Loucy (cell line): ENCODE data around the gene NXF2.

Experiments used
- H2AFZ ChIP-seq: fragments of 200-600 bp; sonication (generic); 2 replicates; pipeline ENCODE4 v1.6.0; 2016; ENCODE audit warnings: antibody characterized with exemption, mild to moderate bottlenecking, low read length, moderate library complexity
- H3F3A ChIP-seq: fragments of 200-600 bp; 2 replicates; pipeline ENCODE4 v1.6.0; 2016; ENCODE audit warnings: antibody characterized with exemption, low read depth, mild to moderate bottlenecking
- H3K27me3 ChIP-seq: fragments of 200-600 bp; sonication (generic); 2 replicates; pipeline ENCODE4 v1.6.1; 2014; ENCODE audit warnings: low read length, mild to moderate bottlenecking; ENCODE audit not compliant: insufficient read depth, poor library complexity, severe bottlenecking
- H3K36me3 ChIP-seq: fragments of 200-600 bp; sonication (generic); 2 replicates; pipeline ENCODE4 v1.6.1; 2016; ENCODE audit warnings: low read length; ENCODE audit not compliant: insufficient read depth
- H3K4me1 ChIP-seq: fragments of 200-600 bp; sonication (generic); 2 replicates; pipeline ENCODE4 v1.5.1; 2014; ENCODE audit warnings: low read length, mild to moderate bottlenecking; ENCODE audit not compliant: insufficient read depth, poor library complexity, severe bottlenecking
- H3K4me2 ChIP-seq: fragments of 200-600 bp; sonication (generic); 2 replicates; pipeline ENCODE4 v1.6.0; 2014; ENCODE audit warnings: antibody characterized with exemption, low read length, low read depth, mild to moderate bottlenecking; ENCODE audit not compliant: poor library complexity, severe bottlenecking
- H3K4me3 ChIP-seq: fragments of 200-600 bp; sonication (generic); 2 replicates; pipeline ENCODE4 v1.5.1; 2014; ENCODE audit warnings: low read length, mild to moderate bottlenecking, mixed read lengths; ENCODE audit not compliant: poor library complexity, severe bottlenecking
- H3K79me2 ChIP-seq: fragments of 200-600 bp; sonication (generic); 2 replicates; pipeline ENCODE4 v1.6.1; 2014; ENCODE audit warnings: low read length; ENCODE audit not compliant: insufficient read depth
- H3K9ac ChIP-seq: fragments of 200-600 bp; sonication (generic); 2 replicates; pipeline ENCODE4 v1.6.0; 2014; ENCODE audit warnings: mild to moderate bottlenecking, low read depth, low read length, moderate library complexity; ENCODE audit not compliant: poor library complexity, severe bottlenecking
- H3K9me2 ChIP-seq: fragments of 200-600 bp; sonication (generic); replicated peaks from 2 replicates; pipeline ENCODE4 v1.6.1; 2016; ENCODE audit warnings: low read depth, low read length, mixed read lengths
- H3K9me3 ChIP-seq: fragments of 200-600 bp; sonication (generic); 2 replicates; pipeline ENCODE4 v1.6.1; 2014; ENCODE audit warnings: mild to moderate bottlenecking, antibody characterized with exemption, low read length, low read depth; ENCODE audit not compliant: insufficient read depth
- H4K20me1 ChIP-seq: fragments of 200-600 bp; sonication (generic); 2 replicates; pipeline ENCODE4 v1.6.0; 2014; ENCODE audit warnings: antibody characterized with exemption, low read length, mild to moderate bottlenecking; ENCODE audit not compliant: insufficient read depth, poor library complexity, severe bottlenecking
- EZH2phosphoT487 ChIP-seq: fragments of 200-600 bp; IDR thresholded peaks from 2 replicates; pipeline ENCODE4 v1.6.1; 2018; ENCODE audit warnings: antibody characterized with exemption, mild to moderate bottlenecking, moderate library complexity, borderline replicate concordance
- TF ChIP-seq, protein P1 (sequence below): fragments of 200-600 bp; sonication (generic); conservative IDR thresholded peaks from 2 replicates; pipeline ENCODE4 v1.5.1; 2014; ENCODE audit warnings: mild to moderate bottlenecking, antibody characterized with exemption, low read length

The NXF2 gene

DNA sequence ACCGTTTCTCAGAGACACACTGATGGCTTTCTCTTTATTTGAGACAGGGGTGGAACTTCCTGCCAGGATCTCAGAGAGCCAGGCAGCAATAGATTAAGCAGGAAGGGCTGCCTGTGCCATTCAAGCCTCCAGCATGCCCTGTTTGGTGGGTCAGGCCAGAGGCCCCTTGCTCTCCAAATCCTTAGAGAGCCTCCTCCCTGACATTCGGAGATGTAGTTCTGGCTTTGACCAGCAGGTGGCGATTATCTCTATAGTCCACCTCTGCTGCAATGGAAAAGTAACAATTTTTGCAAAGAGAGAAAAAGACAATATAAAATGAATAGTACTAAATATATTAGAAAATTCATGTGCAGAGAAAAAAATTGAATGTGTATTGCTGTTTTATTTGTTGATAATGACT, 98.9 kb downstream of the NXF2 start:
- no peak overlapping the region for H3K4me3 ChIP-seq
- no peaks in the 10 kb centered on the region for H3K9me2 ChIP-seq
- H3K4me2 ChIP-seq = no peak overlapping the region
- TF ChIP-seq, protein P1, sequence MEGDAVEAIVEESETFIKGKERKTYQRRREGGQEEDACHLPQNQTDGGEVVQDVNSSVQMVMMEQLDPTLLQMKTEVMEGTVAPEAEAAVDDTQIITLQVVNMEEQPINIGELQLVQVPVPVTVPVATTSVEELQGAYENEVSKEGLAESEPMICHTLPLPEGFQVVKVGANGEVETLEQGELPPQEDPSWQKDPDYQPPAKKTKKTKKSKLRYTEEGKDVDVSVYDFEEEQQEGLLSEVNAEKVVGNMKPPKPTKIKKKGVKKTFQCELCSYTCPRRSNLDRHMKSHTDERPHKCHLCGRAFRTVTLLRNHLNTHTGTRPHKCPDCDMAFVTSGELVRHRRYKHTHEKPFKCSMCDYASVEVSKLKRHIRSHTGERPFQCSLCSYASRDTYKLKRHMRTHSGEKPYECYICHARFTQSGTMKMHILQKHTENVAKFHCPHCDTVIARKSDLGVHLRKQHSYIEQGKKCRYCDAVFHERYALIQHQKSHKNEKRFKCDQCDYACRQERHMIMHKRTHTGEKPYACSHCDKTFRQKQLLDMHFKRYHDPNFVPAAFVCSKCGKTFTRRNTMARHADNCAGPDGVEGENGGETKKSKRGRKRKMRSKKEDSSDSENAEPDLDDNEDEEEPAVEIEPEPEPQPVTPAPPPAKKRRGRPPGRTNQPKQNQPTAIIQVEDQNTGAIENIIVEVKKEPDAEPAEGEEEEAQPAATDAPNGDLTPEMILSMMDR = peak; percentile 62
- no peak for TF ChIP-seq EZH2phosphoT487
- no peaks in the 10 kb centered on the region for H3K36me3 ChIP-seq
- no peak overlapping the region for H2AFZ ChIP-seq
- H3K79me2 ChIP-seq = no peaks in the 10 kb centered on the region
- no peaks in the 10 kb centered on the region for H4K20me1 ChIP-seq
- no peaks in the 10 kb centered on the region for H3K9me3 ChIP-seq
- H3K27me3 ChIP-seq = no peaks in the 10 kb centered on the region
- H3K9ac ChIP-seq = no peak overlapping the region
- no peaks in the 10 kb centered on the region for H3K4me1 ChIP-seq
- H3F3A ChIP-seq = no peaks in the 10 kb centered on the region
